HepG2 (cell line): ENCODE data around the gene NSF. TPM values are rescaled to one million over a fixed set of nuclear protein-coding genes. Genes with fewer than 3 reads are reported as not detected.

Source experiments
- FOSL2 ChIP-seq: sonication (generic); formaldehyde crosslinking; IDR thresholded peaks from 2 replicates; pipeline ENCODE4 v1.4.0; 2020; ENCODE audit warnings: missing genetic modification reagents
- HNF4A ChIP-seq: sonication (generic); formaldehyde crosslinking; IDR thresholded peaks from 2 replicates; pipeline ENCODE4 v1.4.0; 2020; ENCODE audit warnings: missing genetic modification reagents
- REXO4 ChIP-seq: sonication (generic); formaldehyde crosslinking; IDR thresholded peaks from 2 replicates; pipeline ENCODE4 v1.8.0; 2022; ENCODE audit warnings: missing genetic modification reagents, mild to moderate bottlenecking, borderline replicate concordance
- RFX3 ChIP-seq: IDR thresholded peaks from 2 replicates; pipeline ENCODE4 v1.6.1; 2016; ENCODE audit warnings: missing biosample characterization, missing genetic modification reagents
- ZNF234 ChIP-seq: sonication (generic); formaldehyde crosslinking; conservative IDR thresholded peaks from 2 replicates; pipeline ENCODE4 v1.5.1; 2020; ENCODE audit warnings: mild to moderate bottlenecking, missing genetic modification reagents
- ZNF703 ChIP-seq: sonication (generic); formaldehyde crosslinking; IDR thresholded peaks from 2 replicates; pipeline ENCODE4 v1.5.1; 2020; ENCODE audit warnings: missing genetic modification reagents, mild to moderate bottlenecking, moderate library complexity, borderline replicate concordance
- ZNF737 ChIP-seq: sonication (generic); formaldehyde crosslinking; IDR thresholded peaks from 2 replicates; pipeline ENCODE4 v1.5.0; 2020; ENCODE audit warnings: missing genetic modification reagents, mild to moderate bottlenecking, borderline replicate concordance
- polyA plus RNA-seq, 8 experiments: library from polyadenylated mRNA; depleted of rRNA in 3 of 8; stranded (reverse) in 7 of 8; unstranded in 1 of 8; fragments of >200 nt; fragmentation: Illumina TruSeq in 4 of 8; extraction: Trizol in 4 of 8; gene quantifications; 2 replicates each; pipeline versions ENCODE4 v1.2.1 to v1.2.3, GENCODE V29; 2011 to 2016; ENCODE audit warnings: low read depth in 4 of 8, missing spikeins in 1 of 8, mixed read lengths in 1 of 8; ENCODE audit not compliant: insufficient read depth in 1 of 8
- total RNA-seq, 5 experiments: library from RNA; depleted of rRNA; stranded (reverse); fragments of >200 nt; fragmentation: Illumina TruSeq; extraction: Trizol; gene quantifications; 2 replicates each; pipeline ENCODE4 v1.2.3, GENCODE V29; 2016; ENCODE audit warnings: low read depth in 1 of 5
- TF ChIP-seq, protein P1 (sequence below): sonication (generic); formaldehyde crosslinking; IDR thresholded peaks from 2 replicates; pipeline ENCODE4 v1.5.1; 2020; ENCODE audit warnings: mild to moderate bottlenecking, missing genetic modification reagents, borderline replicate concordance
- TF ChIP-seq, protein P2 (sequence below): sonication (generic); formaldehyde crosslinking; IDR thresholded peaks from 2 replicates; pipeline ENCODE4 v1.5.0; 2020; ENCODE audit warnings: missing genetic modification reagents, mild to moderate bottlenecking, borderline replicate concordance
- TF ChIP-seq, protein P3 (sequence below): sonication (generic); formaldehyde crosslinking; IDR thresholded peaks from 2 replicates; pipeline ENCODE4 v1.4.0; 2020; ENCODE audit warnings: missing genetic modification reagents
- TF ChIP-seq, protein P4 (sequence below): sonication (generic); formaldehyde crosslinking; IDR thresholded peaks from 2 replicates; pipeline ENCODE4 v1.8.1; 2023; ENCODE audit warnings: mild to moderate bottlenecking, missing genetic modification reagents, borderline replicate concordance
- TF ChIP-seq, protein P5 (sequence below): sonication (generic); formaldehyde crosslinking; IDR thresholded peaks from 2 replicates; pipeline ENCODE4 v1.5.1; 2020; ENCODE audit warnings: mild to moderate bottlenecking, missing genetic modification reagents

Gene NSF
- total and polyA plus RNA-seq, 2 of the 13 experiments (the other 11 are each of a cell fraction or from before 2014, with no cell fraction given), result 21.9 to 37.8 TPM

DNA sequence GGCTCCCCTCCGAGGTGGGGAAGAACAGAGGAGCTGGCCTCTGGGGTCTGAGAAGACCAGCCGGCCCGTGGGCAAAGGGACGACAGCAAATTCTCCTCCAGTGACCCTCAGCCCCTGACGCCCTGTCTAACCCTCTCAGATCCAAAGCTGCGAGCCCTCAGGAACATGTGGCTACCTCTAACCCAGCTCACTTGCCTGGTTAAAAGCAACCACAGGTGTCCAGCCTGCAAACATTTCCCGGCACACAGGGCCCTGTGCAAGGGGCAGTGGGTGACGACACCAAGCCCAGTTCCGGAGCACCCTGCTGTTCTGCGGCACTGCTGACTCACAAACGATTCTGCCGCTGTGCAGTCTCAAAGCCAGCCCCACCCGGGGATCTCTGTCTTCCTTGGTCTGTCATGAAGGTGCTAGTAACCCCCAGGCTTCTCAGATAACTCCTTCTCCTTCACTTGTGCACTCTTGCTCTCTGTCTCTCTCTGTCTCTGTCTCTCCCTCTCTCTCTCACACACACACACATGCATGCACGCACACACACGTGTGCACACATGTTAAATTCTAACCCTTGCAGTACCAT, 205.0 kb downstream of the NSF start (continued):
- no peak for TF ChIP-seq ZNF234 (CRISPR knock-in tag)
- TF ChIP-seq ZNF737, result no peak
- TF ChIP-seq, protein P1, sequence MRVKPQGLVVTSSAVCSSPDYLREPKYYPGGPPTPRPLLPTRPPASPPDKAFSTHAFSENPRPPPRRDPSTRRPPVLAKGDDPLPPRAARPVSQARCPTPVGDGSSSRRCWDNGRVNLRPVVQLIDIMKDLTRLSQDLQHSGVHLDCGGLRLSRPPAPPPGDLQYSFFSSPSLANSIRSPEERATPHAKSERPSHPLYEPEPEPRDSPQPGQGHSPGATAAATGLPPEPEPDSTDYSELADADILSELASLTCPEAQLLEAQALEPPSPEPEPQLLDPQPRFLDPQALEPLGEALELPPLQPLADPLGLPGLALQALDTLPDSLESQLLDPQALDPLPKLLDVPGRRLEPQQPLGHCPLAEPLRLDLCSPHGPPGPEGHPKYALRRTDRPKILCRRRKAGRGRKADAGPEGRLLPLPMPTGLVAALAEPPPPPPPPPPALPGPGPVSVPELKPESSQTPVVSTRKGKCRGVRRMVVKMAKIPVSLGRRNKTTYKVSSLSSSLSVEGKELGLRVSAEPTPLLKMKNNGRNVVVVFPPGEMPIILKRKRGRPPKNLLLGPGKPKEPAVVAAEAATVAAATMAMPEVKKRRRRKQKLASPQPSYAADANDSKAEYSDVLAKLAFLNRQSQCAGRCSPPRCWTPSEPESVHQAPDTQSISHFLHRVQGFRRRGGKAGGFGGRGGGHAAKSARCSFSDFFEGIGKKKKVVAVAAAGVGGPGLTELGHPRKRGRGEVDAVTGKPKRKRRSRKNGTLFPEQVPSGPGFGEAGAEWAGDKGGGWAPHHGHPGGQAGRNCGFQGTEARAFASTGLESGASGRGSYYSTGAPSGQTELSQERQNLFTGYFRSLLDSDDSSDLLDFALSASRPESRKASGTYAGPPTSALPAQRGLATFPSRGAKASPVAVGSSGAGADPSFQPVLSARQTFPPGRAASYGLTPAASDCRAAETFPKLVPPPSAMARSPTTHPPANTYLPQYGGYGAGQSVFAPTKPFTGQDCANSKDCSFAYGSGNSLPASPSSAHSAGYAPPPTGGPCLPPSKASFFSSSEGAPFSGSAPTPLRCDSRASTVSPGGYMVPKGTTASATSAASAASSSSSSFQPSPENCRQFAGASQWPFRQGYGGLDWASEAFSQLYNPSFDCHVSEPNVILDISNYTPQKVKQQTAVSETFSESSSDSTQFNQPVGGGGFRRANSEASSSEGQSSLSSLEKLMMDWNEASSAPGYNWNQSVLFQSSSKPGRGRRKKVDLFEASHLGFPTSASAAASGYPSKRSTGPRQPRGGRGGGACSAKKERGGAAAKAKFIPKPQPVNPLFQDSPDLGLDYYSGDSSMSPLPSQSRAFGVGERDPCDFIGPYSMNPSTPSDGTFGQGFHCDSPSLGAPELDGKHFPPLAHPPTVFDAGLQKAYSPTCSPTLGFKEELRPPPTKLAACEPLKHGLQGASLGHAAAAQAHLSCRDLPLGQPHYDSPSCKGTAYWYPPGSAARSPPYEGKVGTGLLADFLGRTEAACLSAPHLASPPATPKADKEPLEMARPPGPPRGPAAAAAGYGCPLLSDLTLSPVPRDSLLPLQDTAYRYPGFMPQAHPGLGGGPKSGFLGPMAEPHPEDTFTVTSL (CRISPR knock-in tag), result no peak
- no peak for TF ChIP-seq REXO4 (CRISPR knock-in tag)
- no peak for TF ChIP-seq HNF4A (CRISPR knock-in tag)
- TF ChIP-seq FOSL2 (CRISPR knock-in tag), result peak; percentile 92
- TF ChIP-seq, protein P2, sequence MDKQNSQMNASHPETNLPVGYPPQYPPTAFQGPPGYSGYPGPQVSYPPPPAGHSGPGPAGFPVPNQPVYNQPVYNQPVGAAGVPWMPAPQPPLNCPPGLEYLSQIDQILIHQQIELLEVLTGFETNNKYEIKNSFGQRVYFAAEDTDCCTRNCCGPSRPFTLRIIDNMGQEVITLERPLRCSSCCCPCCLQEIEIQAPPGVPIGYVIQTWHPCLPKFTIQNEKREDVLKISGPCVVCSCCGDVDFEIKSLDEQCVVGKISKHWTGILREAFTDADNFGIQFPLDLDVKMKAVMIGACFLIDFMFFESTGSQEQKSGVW (CRISPR knock-in tag), result no peak
- TF ChIP-seq ZNF703, result no peak
- TF ChIP-seq, protein P3, sequence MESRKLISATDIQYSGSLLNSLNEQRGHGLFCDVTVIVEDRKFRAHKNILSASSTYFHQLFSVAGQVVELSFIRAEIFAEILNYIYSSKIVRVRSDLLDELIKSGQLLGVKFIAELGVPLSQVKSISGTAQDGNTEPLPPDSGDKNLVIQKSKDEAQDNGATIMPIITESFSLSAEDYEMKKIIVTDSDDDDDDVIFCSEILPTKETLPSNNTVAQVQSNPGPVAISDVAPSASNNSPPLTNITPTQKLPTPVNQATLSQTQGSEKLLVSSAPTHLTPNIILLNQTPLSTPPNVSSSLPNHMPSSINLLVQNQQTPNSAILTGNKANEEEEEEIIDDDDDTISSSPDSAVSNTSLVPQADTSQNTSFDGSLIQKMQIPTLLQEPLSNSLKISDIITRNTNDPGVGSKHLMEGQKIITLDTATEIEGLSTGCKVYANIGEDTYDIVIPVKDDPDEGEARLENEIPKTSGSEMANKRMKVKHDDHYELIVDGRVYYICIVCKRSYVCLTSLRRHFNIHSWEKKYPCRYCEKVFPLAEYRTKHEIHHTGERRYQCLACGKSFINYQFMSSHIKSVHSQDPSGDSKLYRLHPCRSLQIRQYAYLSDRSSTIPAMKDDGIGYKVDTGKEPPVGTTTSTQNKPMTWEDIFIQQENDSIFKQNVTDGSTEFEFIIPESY (CRISPR knock-in tag), result no peak
- TF ChIP-seq, protein P4, sequence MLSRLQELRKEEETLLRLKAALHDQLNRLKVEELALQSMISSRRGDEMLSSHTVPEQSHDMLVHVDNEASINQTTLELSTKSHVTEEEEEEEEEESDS, result no peak
- TF ChIP-seq, protein P5, sequence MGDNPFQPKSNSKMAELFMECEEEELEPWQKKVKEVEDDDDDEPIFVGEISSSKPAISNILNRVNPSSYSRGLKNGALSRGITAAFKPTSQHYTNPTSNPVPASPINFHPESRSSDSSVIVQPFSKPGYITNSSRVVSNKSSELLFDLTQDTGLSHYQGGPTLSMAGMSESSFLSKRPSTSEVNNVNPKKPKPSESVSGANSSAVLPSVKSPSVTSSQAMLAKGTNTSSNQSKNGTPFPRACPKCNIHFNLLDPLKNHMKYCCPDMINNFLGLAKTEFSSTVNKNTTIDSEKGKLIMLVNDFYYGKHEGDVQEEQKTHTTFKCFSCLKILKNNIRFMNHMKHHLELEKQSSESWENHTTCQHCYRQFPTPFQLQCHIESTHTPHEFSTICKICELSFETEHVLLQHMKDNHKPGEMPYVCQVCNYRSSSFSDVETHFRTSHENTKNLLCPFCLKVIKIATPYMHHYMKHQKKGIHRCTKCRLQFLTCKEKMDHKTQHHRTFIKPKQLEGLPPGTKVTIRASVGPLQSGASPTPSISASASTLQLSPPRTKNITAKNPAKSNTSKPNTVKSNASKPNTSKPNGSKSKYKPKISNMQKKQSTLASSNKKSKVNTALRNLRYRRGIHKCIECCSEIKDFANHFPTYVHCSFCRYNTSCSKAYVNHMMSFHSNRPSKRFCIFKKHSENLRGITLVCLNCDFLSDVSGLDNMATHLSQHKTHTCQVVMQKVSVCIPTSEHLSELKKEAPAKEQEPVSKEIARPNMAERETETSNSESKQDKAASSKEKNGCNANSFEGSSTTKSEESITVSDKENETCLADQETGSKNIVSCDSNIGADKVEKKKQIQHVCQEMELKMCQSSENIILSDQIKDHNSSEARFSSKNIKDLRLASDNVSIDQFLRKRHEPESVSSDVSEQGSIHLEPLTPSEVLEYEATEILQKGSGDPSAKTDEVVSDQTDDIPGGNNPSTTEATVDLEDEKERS (CRISPR knock-in tag), result no peak
- no peak for TF ChIP-seq RFX3 (CRISPR knock-in tag)
